Measurements from ENCODE around the gene ZBED2.

Gene ZBED2

DNA sequence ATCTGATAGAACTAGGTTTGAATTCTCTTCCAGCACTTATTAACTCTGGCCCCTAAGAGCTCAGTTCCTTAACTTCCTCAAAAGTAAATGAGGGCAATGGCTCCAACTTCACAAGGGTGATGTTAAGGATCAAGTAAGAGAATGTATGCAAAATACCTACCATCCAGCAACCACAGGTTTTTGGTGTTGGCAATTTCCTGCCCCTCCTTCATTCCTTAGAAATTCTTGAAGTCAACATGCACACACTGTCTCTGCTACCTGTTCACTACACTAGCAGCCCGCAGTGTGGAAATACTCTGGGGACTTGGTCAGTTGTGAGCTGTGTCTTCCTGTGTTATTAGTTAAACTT lies 5.0 kb downstream of the ZBED2 start:
- Histone ChIP-seq H3K36me3 (ENCODE audit: control insufficient read depth, insufficient read depth, low read length) (no peaks in the 10 kb centered on the region), H3K27me3 (ENCODE audit: control insufficient read depth, insufficient read depth, low read length) (no peaks in the 10 kb centered on the region), H3K9ac (ENCODE audit: low read length) (no peak overlapping the region), H3K9me3 (ENCODE audit: control insufficient read depth, insufficient read depth, low read depth, low read length) (peaks cover 14% of the 10 kb centered on the region), H3K4me1 (ENCODE audit: control insufficient read depth, insufficient read depth, low read length) (no peaks in the 10 kb centered on the region), H3K4me3 (ENCODE audit: low read depth, low read length) (no peak overlapping the region), H3K27ac (ENCODE audit: low read depth, low read length) (no peak overlapping the region)

- H3K9ac ChIP-seq (ENCODE audit: low read length) = no peak overlapping the region
- H3K27me3 ChIP-seq (ENCODE audit: control insufficient read depth, insufficient read depth, low read length) = no peaks in the 10 kb centered on the region
- no peak overlapping the region for H3K4me3 ChIP-seq (ENCODE audit: low read depth, low read length)
- no peak overlapping the region for H3K27ac ChIP-seq (ENCODE audit: low read depth, low read length)
- H3K9me3 ChIP-seq (ENCODE audit: control insufficient read depth, insufficient read depth, low read depth, low read length) = peaks cover 16% of the 10 kb centered on the region
- H3K4me1 ChIP-seq (ENCODE audit: control insufficient read depth, insufficient read depth, low read length) = no peaks in the 10 kb centered on the region
- H3K36me3 ChIP-seq (ENCODE audit: control insufficient read depth, insufficient read depth, low read length) = no peaks in the 10 kb centered on the region
Observed at GRCh38 chr3:111589303-111590142, 5.6 kb downstream of the ZBED2 start.

- no peaks in the 10 kb centered on the region for H3K4me1 ChIP-seq (ENCODE audit: control insufficient read depth, insufficient read depth, low read length)
Observed at GRCh38 chr3:111588527-111588926, 6.6 kb downstream of the ZBED2 start.

DNA sequence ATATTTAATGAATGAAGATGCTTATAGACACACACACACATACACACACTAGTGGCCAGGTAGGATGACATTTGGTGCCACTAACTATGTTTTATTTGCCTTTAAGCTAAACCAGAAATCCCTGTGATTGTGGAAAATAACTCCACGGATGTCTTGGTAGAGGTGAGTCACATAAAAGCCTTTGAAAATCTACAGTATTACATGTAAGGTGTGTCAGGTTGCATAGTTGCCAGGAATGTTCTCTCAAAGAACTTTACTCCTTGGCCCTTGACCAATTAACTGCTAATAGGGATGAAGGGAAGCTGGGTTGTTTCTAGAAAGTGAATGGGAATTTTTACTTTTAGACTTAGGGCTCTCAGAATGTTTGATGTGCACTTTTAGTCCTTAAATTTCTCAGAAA lies 9.9 kb downstream of the ZBED2 start:
- Histone ChIP-seq H3K27ac (ENCODE audit: low read depth, low read length) (no peak overlapping the region), H3K4me3 (ENCODE audit: low read depth, low read length) (no peak overlapping the region), H3K9ac (ENCODE audit: low read length) (no peak overlapping the region), H3K9me3 (ENCODE audit: control insufficient read depth, insufficient read depth, low read depth, low read length) (peaks cover 28% of the 10 kb centered on the region), H3K36me3 (ENCODE audit: control insufficient read depth, insufficient read depth, low read length) (no peaks in the 10 kb centered on the region), H3K4me1 (ENCODE audit: control insufficient read depth, insufficient read depth, low read length) (no peaks in the 10 kb centered on the region), H3K27me3 (ENCODE audit: control insufficient read depth, insufficient read depth, low read length) (no peaks in the 10 kb centered on the region)

More at GRCh38 chr3:111588527-111588926, 6.6 kb downstream of the ZBED2 start:
- H3K27ac ChIP-seq (ENCODE audit: low read depth, low read length) = no peak overlapping the region
- no peak overlapping the region for H3K4me3 ChIP-seq (ENCODE audit: low read depth, low read length)
- H3K9ac ChIP-seq (ENCODE audit: low read length) = no peak overlapping the region
- no peaks in the 10 kb centered on the region for H3K27me3 ChIP-seq (ENCODE audit: control insufficient read depth, insufficient read depth, low read length)
- H3K36me3 ChIP-seq (ENCODE audit: control insufficient read depth, insufficient read depth, low read length) = no peaks in the 10 kb centered on the region
- peaks cover 24% of the 10 kb centered on the region for H3K9me3 ChIP-seq (ENCODE audit: control insufficient read depth, insufficient read depth, low read depth, low read length)

DNA sequence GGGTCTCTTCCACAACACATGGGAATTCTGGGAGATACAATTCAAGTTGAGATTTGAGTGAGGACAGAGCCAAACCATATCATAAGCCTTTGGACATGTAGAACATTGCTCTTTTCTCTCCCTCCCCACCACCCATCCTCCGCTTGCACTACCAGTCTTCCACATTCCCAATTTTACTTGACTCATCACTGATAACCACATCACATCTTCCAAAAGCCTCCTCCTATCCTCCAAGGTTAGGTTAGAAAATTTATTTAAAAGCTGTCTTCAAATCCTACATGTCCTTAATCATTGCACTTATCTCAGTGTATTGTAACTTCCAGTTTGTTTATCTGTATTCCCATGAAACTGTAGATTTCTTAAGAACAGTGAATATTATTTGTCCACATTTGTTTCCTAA lies 10.4 kb downstream of the ZBED2 start:
- Histone ChIP-seq H3K9me3 (ENCODE audit: control insufficient read depth, insufficient read depth, low read depth, low read length) (peaks cover 28% of the 10 kb centered on the region), H3K27ac (ENCODE audit: low read depth, low read length) (no peak overlapping the region), H3K4me1 (ENCODE audit: control insufficient read depth, insufficient read depth, low read length) (no peaks in the 10 kb centered on the region), H3K9ac (ENCODE audit: low read length) (no peak overlapping the region), H3K4me3 (ENCODE audit: low read depth, low read length) (no peak overlapping the region), H3K27me3 (ENCODE audit: control insufficient read depth, insufficient read depth, low read length) (no peaks in the 10 kb centered on the region), H3K36me3 (ENCODE audit: control insufficient read depth, insufficient read depth, low read length) (no peaks in the 10 kb centered on the region)

GRCh38 chr3:111582120-111582474 lies 13.0 kb downstream of the ZBED2 start:
- no peaks in the 10 kb centered on the region for H3K36me3 ChIP-seq (ENCODE audit: control insufficient read depth, insufficient read depth, low read length)
- H3K27ac ChIP-seq (ENCODE audit: low read depth, low read length) = no peak overlapping the region
- no peaks in the 10 kb centered on the region for H3K4me1 ChIP-seq (ENCODE audit: control insufficient read depth, insufficient read depth, low read length)
- H3K9ac ChIP-seq (ENCODE audit: low read length) = no peak overlapping the region
- no peak overlapping the region for H3K4me3 ChIP-seq (ENCODE audit: low read depth, low read length)
- no peaks in the 10 kb centered on the region for H3K27me3 ChIP-seq (ENCODE audit: control insufficient read depth, insufficient read depth, low read length)
- peaks cover 22% of the 10 kb centered on the region for H3K9me3 ChIP-seq (ENCODE audit: control insufficient read depth, insufficient read depth, low read depth, low read length)

- Histone ChIP-seq H3K4me3 (ENCODE audit: low read depth, low read length) (no peak overlapping the region), H3K9ac (ENCODE audit: low read length) (no peak overlapping the region), H3K9me3 (ENCODE audit: control insufficient read depth, insufficient read depth, low read depth, low read length) (peaks cover 19% of the 10 kb centered on the region), H3K27me3 (ENCODE audit: control insufficient read depth, insufficient read depth, low read length) (no peaks in the 10 kb centered on the region), H3K36me3 (ENCODE audit: control insufficient read depth, insufficient read depth, low read length) (no peaks in the 10 kb centered on the region), H3K27ac (ENCODE audit: low read depth, low read length) (no peak overlapping the region), H3K4me1 (ENCODE audit: control insufficient read depth, insufficient read depth, low read length) (no peaks in the 10 kb centered on the region)
Observed at GRCh38 chr3:111581403-111582119, 13.6 kb downstream of the ZBED2 start.

GRCh38 chr3:111579495-111579894 lies 15.7 kb downstream of the ZBED2 start:
- Histone ChIP-seq H3K27ac (ENCODE audit: low read depth, low read length) (no peak overlapping the region), H3K36me3 (ENCODE audit: control insufficient read depth, insufficient read depth, low read length) (no peaks in the 10 kb centered on the region), H3K4me3 (ENCODE audit: low read depth, low read length) (no peak overlapping the region), H3K27me3 (ENCODE audit: control insufficient read depth, insufficient read depth, low read length) (no peaks in the 10 kb centered on the region), H3K4me1 (ENCODE audit: control insufficient read depth, insufficient read depth, low read length) (no peaks in the 10 kb centered on the region), H3K9ac (ENCODE audit: low read length) (no peak overlapping the region), H3K9me3 (ENCODE audit: control insufficient read depth, insufficient read depth, low read depth, low read length) (peaks cover 12% of the 10 kb centered on the region)

GRCh38 chr3:111578867-111579266 lies 16.3 kb downstream of the ZBED2 start:
- H3K9me3 ChIP-seq (ENCODE audit: control insufficient read depth, insufficient read depth, low read depth, low read length) = peaks cover 8% of the 10 kb centered on the region
- no peaks in the 10 kb centered on the region for H3K4me1 ChIP-seq (ENCODE audit: control insufficient read depth, insufficient read depth, low read length)
- no peak overlapping the region for H3K27ac ChIP-seq (ENCODE audit: low read depth, low read length)
- no peak overlapping the region for H3K4me3 ChIP-seq (ENCODE audit: low read depth, low read length)
- H3K36me3 ChIP-seq (ENCODE audit: control insufficient read depth, insufficient read depth, low read length) = no peaks in the 10 kb centered on the region
- H3K27me3 ChIP-seq (ENCODE audit: control insufficient read depth, insufficient read depth, low read length) = no peaks in the 10 kb centered on the region
- H3K9ac ChIP-seq (ENCODE audit: low read length) = no peak overlapping the region

DNA sequence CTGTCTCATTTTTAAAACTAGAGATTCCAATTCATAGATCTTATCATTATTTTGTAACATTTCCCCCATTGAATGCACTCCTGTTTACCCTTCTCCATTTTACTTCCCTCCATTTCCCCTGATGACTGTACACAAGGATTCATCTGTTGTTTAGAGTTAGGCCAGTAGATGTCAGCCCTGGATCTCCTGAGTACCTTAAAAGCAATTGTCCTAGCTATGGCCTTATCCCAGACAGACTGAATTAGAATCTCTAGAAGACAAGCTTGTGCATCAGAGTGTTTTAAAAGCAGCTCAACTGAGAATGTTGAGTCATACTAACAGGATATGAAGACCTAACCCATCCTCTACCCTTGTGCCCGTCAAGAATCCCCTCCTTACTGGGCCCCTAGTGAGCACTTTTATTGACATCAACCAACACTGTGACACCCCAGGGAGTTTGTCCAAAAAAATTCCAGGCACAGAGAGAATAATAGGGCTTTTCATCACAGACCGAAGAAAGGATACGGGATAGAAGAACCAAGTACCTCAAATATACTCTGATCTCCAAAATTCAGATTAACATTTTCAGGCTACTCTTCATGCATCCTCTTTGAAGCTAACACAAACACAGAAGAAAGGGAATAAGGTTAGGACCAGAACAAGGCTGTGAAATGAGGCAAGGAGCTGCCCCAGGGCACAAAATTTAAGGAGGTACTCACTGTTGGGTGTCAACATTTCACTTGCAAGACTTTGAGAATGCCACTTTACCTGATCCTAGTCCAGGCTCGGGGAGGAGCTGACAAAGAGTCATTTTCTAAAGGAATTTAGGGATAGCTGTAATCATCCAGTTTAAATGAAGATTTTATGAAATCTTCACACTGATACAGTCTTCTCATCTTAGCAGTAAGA lies 17.1 kb downstream of the ZBED2 start:
- H3K9me3 ChIP-seq (ENCODE audit: control insufficient read depth, insufficient read depth, low read depth, low read length) = peaks cover 3% of the 10 kb centered on the region; the same call in 1 of the 2 replicates
- no peaks in the 10 kb centered on the region for H3K4me1 ChIP-seq (ENCODE audit: control insufficient read depth, insufficient read depth, low read length)
- H3K27me3 ChIP-seq (ENCODE audit: control insufficient read depth, insufficient read depth, low read length) = no peaks in the 10 kb centered on the region
- no peak overlapping the region for H3K27ac ChIP-seq (ENCODE audit: low read depth, low read length)
- no peak overlapping the region for H3K4me3 ChIP-seq (ENCODE audit: low read depth, low read length)
- no peaks in the 10 kb centered on the region for H3K36me3 ChIP-seq (ENCODE audit: control insufficient read depth, insufficient read depth, low read length)
- no peak overlapping the region for H3K9ac ChIP-seq (ENCODE audit: low read length)

DNA sequence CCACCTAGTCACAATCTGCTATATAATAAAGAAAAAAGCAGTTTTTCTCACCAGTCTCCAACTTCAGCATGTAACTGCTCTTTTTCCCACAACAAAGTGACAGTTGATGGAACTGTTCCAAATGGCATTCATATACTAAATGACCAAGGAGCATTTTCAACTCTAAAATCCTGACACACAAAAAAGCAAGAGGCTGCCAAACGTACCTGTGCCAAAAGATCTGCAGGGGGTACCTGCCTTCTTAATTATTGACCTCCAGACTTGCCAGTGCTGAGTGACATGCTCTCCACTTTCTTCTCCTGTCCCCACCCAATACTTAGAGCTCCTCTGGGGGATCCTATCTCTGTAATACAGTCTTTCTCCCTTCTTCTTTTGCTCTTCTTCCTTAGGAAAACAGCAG lies 18.0 kb downstream of the ZBED2 start:
- no peaks in the 10 kb centered on the region for H3K36me3 ChIP-seq (ENCODE audit: control insufficient read depth, insufficient read depth, low read length)
- no peaks in the 10 kb centered on the region for H3K9me3 ChIP-seq (ENCODE audit: control insufficient read depth, insufficient read depth, low read depth, low read length)
- no peaks in the 10 kb centered on the region for H3K4me1 ChIP-seq (ENCODE audit: control insufficient read depth, insufficient read depth, low read length)
- H3K9ac ChIP-seq (ENCODE audit: low read length) = no peak overlapping the region
- no peak overlapping the region for H3K4me3 ChIP-seq (ENCODE audit: low read depth, low read length)
- H3K27ac ChIP-seq (ENCODE audit: low read depth, low read length) = no peak overlapping the region
- H3K27me3 ChIP-seq (ENCODE audit: control insufficient read depth, insufficient read depth, low read length) = no peaks in the 10 kb centered on the region
